HEK293T (cell line): Measurements from ENCODE around the gene SMIM26.

Experiments
- CTCF ChIA-PET: fragments of 350-600 bp; formaldehyde crosslinking; extraction: SDS; loops from one replicate; lab custom pipeline; 2021; ENCODE audit warnings: antibody characterized with exemption, inconsistent platforms; lab: Yijun Ruan, JAX
- POLR2A ChIA-PET: fragments of 350-600 bp; formaldehyde crosslinking; extraction: SDS; loops from one replicate; lab custom pipeline; 2020; ENCODE audit warnings: antibody characterized with exemption, inconsistent platforms; lab: Yijun Ruan, JAX
- DNase-seq: peaks from one replicate; pipeline ENCODE4 v3.0.0; 2012; ENCODE audit warnings: mixed read lengths; ENCODE audit errors: extremely low spot score
- ARNT ChIP-seq: fragments of 450-650 bp; IDR thresholded peaks from 2 replicates; pipeline ENCODE4 v1.6.1; 2017; ENCODE audit warnings: mild to moderate bottlenecking
- BHLHE40 ChIP-seq: fragments of 450-650 bp; IDR thresholded peaks from 2 replicates; pipeline ENCODE4 v1.6.1; 2016; ENCODE audit warnings: mild to moderate bottlenecking, moderate library complexity, borderline replicate concordance
- CTBP1 ChIP-seq: fragments of 450-650 bp; IDR thresholded peaks from 2 replicates; pipeline ENCODE4 v1.6.1; 2016; ENCODE audit warnings: borderline replicate concordance
- ELF4 ChIP-seq: fragments of 450-650 bp; IDR thresholded peaks from 2 replicates; pipeline ENCODE4 v1.6.1; 2017; ENCODE audit warnings: antibody characterized with exemption
- FOXA1 ChIP-seq: fragments of 450-650 bp; IDR thresholded peaks from 2 replicates; pipeline ENCODE4 v1.6.1; 2016; ENCODE audit warnings: mild to moderate bottlenecking
- FOXK2 ChIP-seq: fragments of 450-650 bp; IDR thresholded peaks from 2 replicates; pipeline ENCODE4 v1.6.1; 2016; ENCODE audit warnings: mild to moderate bottlenecking
- FOXM1 ChIP-seq: fragments of 450-650 bp; IDR thresholded peaks from 2 replicates; pipeline ENCODE4 v1.6.1; 2017; ENCODE audit warnings: mild to moderate bottlenecking, borderline replicate concordance
- HDGF ChIP-seq: fragments of 450-650 bp; IDR thresholded peaks from 2 replicates; pipeline ENCODE4 v1.6.1; 2017; ENCODE audit warnings: antibody characterized with exemption, borderline replicate concordance
- L3MBTL2 ChIP-seq: fragments of 450-650 bp; conservative IDR thresholded peaks from 2 replicates; pipeline ENCODE4 v1.6.1; 2016; ENCODE audit warnings: mild to moderate bottlenecking
- LEF1 ChIP-seq: fragments of 450-650 bp; IDR thresholded peaks from 2 replicates; pipeline ENCODE4 v1.6.1; 2017; ENCODE audit warnings: mild to moderate bottlenecking, borderline replicate concordance
- NFRKB ChIP-seq: fragments of 450-650 bp; IDR thresholded peaks from 2 replicates; pipeline ENCODE4 v1.6.1; 2016; ENCODE audit warnings: mild to moderate bottlenecking, moderate library complexity
- PKNOX1 ChIP-seq: fragments of 450-650 bp; IDR thresholded peaks from 2 replicates; pipeline ENCODE4 v1.6.1; 2016
- SP1 ChIP-seq: fragments of 450-650 bp; IDR thresholded peaks from 2 replicates; pipeline ENCODE4 v1.6.1; 2017
- SUZ12 ChIP-seq: fragments of 450-650 bp; IDR thresholded peaks from 2 replicates; pipeline ENCODE4 v1.6.1; 2016; ENCODE audit warnings: mild to moderate bottlenecking
- TARDBP ChIP-seq: fragments of 450-650 bp; IDR thresholded peaks from 2 replicates; pipeline ENCODE4 v1.6.1; 2016
- ZNF384 ChIP-seq: fragments of 450-650 bp; IDR thresholded peaks from 2 replicates; pipeline ENCODE4 v1.6.1; 2016

SMIM26 gene

GRCh38 chr20:18589941-18590674 is 22.9 kb downstream of the SMIM26 start:
- TF ChIP-seq HDGF (no peak), FOXM1 (no peak), FOXK2 (no peak), SP1 (no peak), ELF4 (no peak), ARNT (no peak), L3MBTL2 (no peak), BHLHE40 (no peak), SUZ12 (no peak)
- CTCF ChIA-PET, result no interaction called here
- POLR2A ChIA-PET, result interaction anchor here (0.7 kb wide), 1 partner anchor 25 kb away, joined by 3 read pairs; no protein-coding TSS in a partner anchor
- DNase-seq, result no peak

GRCh38 chr20:18596270-18596669 is 29.0 kb downstream of the SMIM26 start:
- no peak for DNase-seq
- ChIA-PET CTCF (no interaction called here), POLR2A (no interaction called here)
- TF ChIP-seq LEF1 (no peak), CTBP1 (no peak), ARNT (no peak), ELF4 (no peak), NFRKB (no peak), PKNOX1 (no peak), L3MBTL2 (no peak), FOXK2 (no peak), SUZ12 (no peak), ZNF384 (no peak), FOXA1 (no peak)

GRCh38 chr20:18609741-18610140 is 42.5 kb downstream of the SMIM26 start:
- POLR2A ChIA-PET, result no interaction called here
- no peak for DNase-seq
- CTCF ChIA-PET, result no interaction called here
- TF ChIP-seq BHLHE40, result no peak
- TF ChIP-seq ELF4, result no peak
- no peak for TF ChIP-seq L3MBTL2
- TF ChIP-seq HDGF, result no peak
- TF ChIP-seq NFRKB, result no peak
- TF ChIP-seq FOXK2, result no peak
- TF ChIP-seq ARNT, result no peak
- TF ChIP-seq SP1, result no peak
- no peak for TF ChIP-seq ZNF384
- TF ChIP-seq TARDBP, result no peak
- no peak for TF ChIP-seq FOXA1
- TF ChIP-seq LEF1, result no peak
- no peak for TF ChIP-seq CTBP1
- TF ChIP-seq PKNOX1, result no peak
- no peak for TF ChIP-seq SUZ12

GRCh38 chr20:18611492-18611891 is 44.3 kb downstream of the SMIM26 start:
- CTCF ChIA-PET, result no interaction called here
- POLR2A ChIA-PET, result no interaction called here
- peak; percentile 39 for DNase-seq

GRCh38 chr20:18613553-18613952 is 46.3 kb downstream of the SMIM26 start:
- ChIA-PET CTCF (no interaction called here), POLR2A (no interaction called here)
- DNase-seq, result no peak
- TF ChIP-seq FOXK2 (no peak), L3MBTL2 (no peak), BHLHE40 (no peak), LEF1 (no peak), SP1 (no peak), FOXM1 (no peak), NFRKB (no peak), ZNF384 (no peak), FOXA1 (no peak), SUZ12 (no peak), PKNOX1 (no peak), HDGF (no peak), ELF4 (no peak), TARDBP (no peak), CTBP1 (no peak), ARNT (no peak)

More at GRCh38 chr20:18611492-18611891, 44.3 kb downstream of the SMIM26 start:
- TF ChIP-seq NFRKB (no peak), ARNT (peak; percentile 79), HDGF (no peak), LEF1 (no peak), CTBP1 (peak; percentile 79; the same call in 1 of the 2 replicates), PKNOX1 (no peak), BHLHE40 (no peak), L3MBTL2 (peak; percentile 79), SP1 (no peak), FOXM1 (no peak)

- ChIA-PET CTCF (no interaction called here), POLR2A (no interaction called here)
- no peak for TF ChIP-seq HDGF
- TF ChIP-seq BHLHE40, result no peak
- no peak for TF ChIP-seq FOXA1
- no peak for TF ChIP-seq CTBP1
- no peak for TF ChIP-seq ARNT
- TF ChIP-seq LEF1, result no peak
- TF ChIP-seq NFRKB, result no peak
- no peak for TF ChIP-seq ELF4
- no peak for TF ChIP-seq FOXM1
- TF ChIP-seq SP1, result no peak
- no peak for TF ChIP-seq TARDBP
- TF ChIP-seq L3MBTL2, result no peak
- no peak for TF ChIP-seq FOXK2
- TF ChIP-seq ZNF384, result no peak
- no peak for TF ChIP-seq PKNOX1
- no peak for DNase-seq
Measured at GRCh38 chr20:18614244-18614643, 47.0 kb downstream of the SMIM26 start.
